PC-9 (cell line): Measurements from ENCODE around the gene ACSM5.
"Not testable (repeated sequence)": the region's sequence is repeated elsewhere in the genome, so short reads cannot be mapped to it uniquely, and the experiment has no call there.

Experiments used
- CTCF ChIP-seq: fragments of 200-600 bp; sonication (generic); conservative IDR thresholded peaks from 2 replicates; pipeline ENCODE4 v1.6.1; 2017; ENCODE audit warnings: mixed run types, antibody characterized with exemption, mild to moderate bottlenecking, moderate library complexity
- EZH2 ChIP-seq: fragments of 200-600 bp; sonication (generic); IDR thresholded peaks from 2 replicates; pipeline ENCODE4 v1.8.0; 2017; ENCODE audit warnings: antibody characterized with exemption, low read depth

- not testable (repeated sequence) for TF ChIP-seq CTCF, EZH2
These were observed 29.6 kb downstream of the ACSM5 start for GRCh38 chr16:20438950-20439349.
